A673 (cell line): ENCODE results near the gene PLSCR1.

Experiments used
- EZH2 ChIP-seq: fragments of 200-600 bp; sonication (generic); IDR thresholded peaks from 2 replicates; pipeline ENCODE4 v1.6.1; 2017; ENCODE audit warnings: borderline replicate concordance, low read depth, mild to moderate bottlenecking, mixed read lengths, antibody characterized with exemption, low read length; ENCODE audit not compliant: poor library complexity, severe bottlenecking
- TF ChIP-seq, protein P1 (sequence below): fragments of 300-800, 200-600 bp; sonication (generic); conservative IDR thresholded peaks from 2 replicates; pipeline ENCODE4 v1.5.1; 2017; ENCODE audit warnings: low read depth, mild to moderate bottlenecking, antibody characterized with exemption, low read length, moderate library complexity, mixed read lengths

DNA sequence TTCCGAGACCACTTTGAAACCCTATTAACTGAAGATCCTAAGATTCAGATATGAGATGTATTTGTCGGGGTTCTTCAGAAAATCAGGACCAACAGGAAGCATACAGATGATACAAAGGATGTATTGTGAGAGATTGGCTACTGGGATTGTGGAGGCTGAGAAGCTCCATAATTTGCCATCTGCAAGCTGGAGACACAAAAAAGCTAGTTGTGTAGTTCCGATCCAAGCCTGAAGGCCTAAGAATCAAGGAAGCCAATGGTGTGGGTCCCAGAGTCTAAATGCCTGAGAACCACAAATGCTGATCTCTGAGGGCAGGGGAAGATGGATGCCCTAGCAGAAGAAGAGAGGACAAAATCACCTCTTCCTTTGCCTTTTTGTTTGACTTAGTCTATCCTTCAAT lies 10.9 kb upstream of the PLSCR1 start:
- TF ChIP-seq, protein P1, sequence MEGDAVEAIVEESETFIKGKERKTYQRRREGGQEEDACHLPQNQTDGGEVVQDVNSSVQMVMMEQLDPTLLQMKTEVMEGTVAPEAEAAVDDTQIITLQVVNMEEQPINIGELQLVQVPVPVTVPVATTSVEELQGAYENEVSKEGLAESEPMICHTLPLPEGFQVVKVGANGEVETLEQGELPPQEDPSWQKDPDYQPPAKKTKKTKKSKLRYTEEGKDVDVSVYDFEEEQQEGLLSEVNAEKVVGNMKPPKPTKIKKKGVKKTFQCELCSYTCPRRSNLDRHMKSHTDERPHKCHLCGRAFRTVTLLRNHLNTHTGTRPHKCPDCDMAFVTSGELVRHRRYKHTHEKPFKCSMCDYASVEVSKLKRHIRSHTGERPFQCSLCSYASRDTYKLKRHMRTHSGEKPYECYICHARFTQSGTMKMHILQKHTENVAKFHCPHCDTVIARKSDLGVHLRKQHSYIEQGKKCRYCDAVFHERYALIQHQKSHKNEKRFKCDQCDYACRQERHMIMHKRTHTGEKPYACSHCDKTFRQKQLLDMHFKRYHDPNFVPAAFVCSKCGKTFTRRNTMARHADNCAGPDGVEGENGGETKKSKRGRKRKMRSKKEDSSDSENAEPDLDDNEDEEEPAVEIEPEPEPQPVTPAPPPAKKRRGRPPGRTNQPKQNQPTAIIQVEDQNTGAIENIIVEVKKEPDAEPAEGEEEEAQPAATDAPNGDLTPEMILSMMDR, result no peak
- TF ChIP-seq EZH2, result no peak
